ENCODE data around the gene SSR1. TPM values are rescaled to one million over a fixed set of nuclear protein-coding genes. Genes with fewer than 3 reads are reported as not detected.

SSR1 gene
- total and polyA plus RNA-seq, 9 of the 15 experiments (the other 6 are each of a cell fraction or from before 2014, with no cell fraction given) = 87.7 to 220 (median 144) TPM

DNA sequence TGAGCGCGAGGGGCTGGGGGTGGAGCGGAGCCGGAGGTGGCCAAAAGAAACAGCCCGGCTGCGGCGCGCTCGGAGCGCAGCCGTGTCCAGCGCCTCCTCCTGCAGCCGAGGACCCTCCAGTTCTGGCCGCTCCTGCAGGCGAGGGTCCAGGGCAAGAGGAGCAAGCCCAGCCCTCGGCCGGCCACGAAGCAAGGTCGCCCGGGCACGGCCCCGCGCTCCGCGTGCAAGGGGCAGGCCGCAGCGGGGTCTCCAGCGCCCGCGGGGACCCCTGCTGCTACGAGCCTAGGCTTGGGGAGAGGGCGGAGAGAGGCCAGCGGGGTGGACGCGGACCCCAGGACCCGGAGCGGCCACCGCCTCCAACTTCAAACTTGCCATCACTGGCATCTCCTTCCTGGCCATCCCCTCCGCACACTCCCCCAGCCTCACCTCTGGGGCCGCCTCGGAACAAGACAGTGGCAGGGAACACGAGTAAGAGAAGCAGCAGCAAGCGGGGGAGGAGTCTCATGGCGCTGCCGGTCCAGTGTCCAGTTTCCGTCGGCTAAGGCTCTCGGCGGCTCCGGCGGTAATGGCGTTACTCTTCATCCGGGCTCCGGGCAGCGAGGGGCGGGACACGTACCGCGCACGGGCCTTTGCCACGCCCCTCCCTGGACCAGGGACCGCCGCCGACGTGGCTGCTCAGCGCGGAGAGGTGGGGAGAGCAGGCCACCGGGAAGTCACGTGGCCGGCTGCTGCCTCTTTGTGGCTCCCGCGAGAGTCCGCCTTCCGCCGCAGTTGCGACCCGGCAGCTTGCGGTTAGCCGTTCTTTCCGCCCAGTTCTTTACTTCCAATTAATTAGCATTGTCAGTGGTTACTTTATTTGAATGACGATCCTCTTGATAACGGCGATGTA lies at the start of gene SSR1 (continued):
- TF ChIP-seq, protein P1, sequence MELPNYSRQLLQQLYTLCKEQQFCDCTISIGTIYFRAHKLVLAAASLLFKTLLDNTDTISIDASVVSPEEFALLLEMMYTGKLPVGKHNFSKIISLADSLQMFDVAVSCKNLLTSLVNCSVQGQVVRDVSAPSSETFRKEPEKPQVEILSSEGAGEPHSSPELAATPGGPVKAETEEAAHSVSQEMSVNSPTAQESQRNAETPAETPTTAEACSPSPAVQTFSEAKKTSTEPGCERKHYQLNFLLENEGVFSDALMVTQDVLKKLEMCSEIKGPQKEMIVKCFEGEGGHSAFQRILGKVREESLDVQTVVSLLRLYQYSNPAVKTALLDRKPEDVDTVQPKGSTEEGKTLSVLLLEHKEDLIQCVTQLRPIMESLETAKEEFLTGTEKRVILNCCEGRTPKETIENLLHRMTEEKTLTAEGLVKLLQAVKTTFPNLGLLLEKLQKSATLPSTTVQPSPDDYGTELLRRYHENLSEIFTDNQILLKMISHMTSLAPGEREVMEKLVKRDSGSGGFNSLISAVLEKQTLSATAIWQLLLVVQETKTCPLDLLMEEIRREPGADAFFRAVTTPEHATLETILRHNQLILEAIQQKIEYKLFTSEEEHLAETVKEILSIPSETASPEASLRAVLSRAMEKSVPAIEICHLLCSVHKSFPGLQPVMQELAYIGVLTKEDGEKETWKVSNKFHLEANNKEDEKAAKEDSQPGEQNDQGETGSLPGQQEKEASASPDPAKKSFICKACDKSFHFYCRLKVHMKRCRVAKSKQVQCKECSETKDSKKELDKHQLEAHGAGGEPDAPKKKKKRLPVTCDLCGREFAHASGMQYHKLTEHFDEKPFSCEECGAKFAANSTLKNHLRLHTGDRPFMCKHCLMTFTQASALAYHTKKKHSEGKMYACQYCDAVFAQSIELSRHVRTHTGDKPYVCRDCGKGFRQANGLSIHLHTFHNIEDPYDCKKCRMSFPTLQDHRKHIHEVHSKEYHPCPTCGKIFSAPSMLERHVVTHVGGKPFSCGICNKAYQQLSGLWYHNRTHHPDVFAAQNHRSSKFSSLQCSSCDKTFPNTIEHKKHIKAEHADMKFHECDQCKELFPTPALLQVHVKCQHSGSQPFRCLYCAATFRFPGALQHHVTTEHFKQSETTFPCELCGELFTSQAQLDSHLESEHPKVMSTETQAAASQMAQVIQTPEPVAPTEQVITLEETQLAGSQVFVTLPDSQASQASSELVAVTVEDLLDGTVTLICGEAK (IDR thresholded peaks at IDR 0.05) = peak; percentile 76
- TF ChIP-seq, protein P1 (CRISPR knock-in tag; IDR thresholded peaks at IDR 0.05) = no peak
- TF ChIP-seq YBX1 (IDR thresholded peaks at IDR 0.05) (no peak), MCM7 (IDR thresholded peaks at IDR 0.05) (no peak), PHF20 (IDR thresholded peaks at IDR 0.05; ENCODE audit: partially characterized antibody) (no peak), ZNF239 (CRISPR knock-in tag; IDR thresholded peaks at IDR 0.05) (no peak), RBM39 (optimal IDR thresholded peaks at IDR 0.05; ENCODE audit: low read depth, low read length) (no peak), BCL6 (CRISPR knock-in tag; IDR thresholded peaks at IDR 0.05) (no peak), MIER1 (IDR thresholded peaks at IDR 0.05; ENCODE audit: low read depth) (no peak), KAT8 (IDR thresholded peaks at IDR 0.05; ENCODE audit: low read depth) (no peak), CC2D1A (IDR thresholded peaks at IDR 0.05) (peak; percentile 77; the same call in 1 of the 2 replicates), KDM1A (IDR thresholded peaks at IDR 0.05) (no peak), NCOA4 (IDR thresholded peaks at IDR 0.05; ENCODE audit: partially characterized antibody) (no peak), SPI1 (IDR thresholded peaks at IDR 0.05; ENCODE audit: borderline replicate concordance, low read depth, low read length) (no peak), ZC3H4 (CRISPR knock-in tag; IDR thresholded peaks at IDR 0.05; ENCODE audit: borderline replicate concordance) (peak; percentile 49; the same call in 1 of the 2 replicates)
- TF ChIP-seq, protein P2, sequence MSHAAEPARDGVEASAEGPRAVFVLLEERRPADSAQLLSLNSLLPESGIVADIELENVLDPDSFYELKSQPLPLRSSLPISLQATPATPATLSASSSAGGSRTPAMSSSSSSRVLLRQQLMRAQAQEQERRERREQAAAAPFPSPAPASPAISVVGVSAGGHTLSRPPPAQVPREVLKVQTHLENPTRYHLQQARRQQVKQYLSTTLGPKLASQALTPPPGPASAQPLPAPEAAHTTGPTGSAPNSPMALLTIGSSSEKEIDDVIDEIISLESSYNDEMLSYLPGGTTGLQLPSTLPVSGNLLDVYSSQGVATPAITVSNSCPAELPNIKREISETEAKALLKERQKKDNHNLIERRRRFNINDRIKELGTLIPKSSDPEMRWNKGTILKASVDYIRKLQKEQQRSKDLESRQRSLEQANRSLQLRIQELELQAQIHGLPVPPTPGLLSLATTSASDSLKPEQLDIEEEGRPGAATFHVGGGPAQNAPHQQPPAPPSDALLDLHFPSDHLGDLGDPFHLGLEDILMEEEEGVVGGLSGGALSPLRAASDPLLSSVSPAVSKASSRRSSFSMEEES (CRISPR knock-in tag; IDR thresholded peaks at IDR 0.05) = peak; percentile 98
- TF ChIP-seq, protein P3, sequence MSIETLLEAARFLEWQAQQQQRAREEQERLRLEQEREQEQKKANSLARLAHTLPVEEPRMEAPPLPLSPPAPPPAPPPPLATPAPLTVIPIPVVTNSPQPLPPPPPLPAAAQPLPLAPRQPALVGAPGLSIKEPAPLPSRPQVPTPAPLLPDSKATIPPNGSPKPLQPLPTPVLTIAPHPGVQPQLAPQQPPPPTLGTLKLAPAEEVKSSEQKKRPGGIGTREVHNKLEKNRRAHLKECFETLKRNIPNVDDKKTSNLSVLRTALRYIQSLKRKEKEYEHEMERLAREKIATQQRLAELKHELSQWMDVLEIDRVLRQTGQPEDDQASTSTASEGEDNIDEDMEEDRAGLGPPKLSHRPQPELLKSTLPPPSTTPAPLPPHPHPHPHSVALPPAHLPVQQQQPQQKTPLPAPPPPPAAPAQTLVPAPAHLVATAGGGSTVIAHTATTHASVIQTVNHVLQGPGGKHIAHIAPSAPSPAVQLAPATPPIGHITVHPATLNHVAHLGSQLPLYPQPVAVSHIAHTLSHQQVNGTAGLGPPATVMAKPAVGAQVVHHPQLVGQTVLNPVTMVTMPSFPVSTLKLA (conservative IDR thresholded peaks at IDR 0.05) = peak; percentile 91 to 93
